GM19372 (cell line): ENCODE data around the gene SAP130.

Experiments
- ATAC-seq: cut with Tn5 transposase; IDR thresholded peaks from one replicate; pipeline ENCODE4 v1.9.1; 2021; ENCODE audit warnings: mild to moderate bottlenecking, low read depth, moderate library complexity; ENCODE audit not compliant: unreplicated experiment

SAP130 gene

GRCh38 chr2:128026448-128027277, 1.2 kb downstream of the SAP130 start:
- ATAC-seq: peak; percentile 1

DNA sequence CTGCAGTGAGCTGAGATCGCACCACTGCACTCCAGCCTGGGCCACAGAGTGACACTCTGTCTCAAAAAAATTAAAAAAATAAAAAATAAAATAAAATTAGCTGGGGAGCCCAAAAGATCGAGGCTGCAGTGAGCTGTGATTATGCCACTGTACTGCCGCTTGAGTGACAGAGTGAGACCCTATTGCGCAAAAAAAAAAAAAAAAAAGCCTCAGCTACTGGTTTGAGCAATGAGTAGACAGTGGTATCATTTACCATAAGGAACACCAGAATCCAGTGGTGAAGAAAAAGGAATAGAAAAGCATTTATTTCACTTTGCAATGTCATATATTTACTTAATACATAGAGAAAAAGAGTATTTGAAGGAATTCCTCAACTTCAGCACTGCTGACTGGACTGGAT, 3.0 kb downstream of the SAP130 start:
- no peak for ATAC-seq

GRCh38 chr2:128017561-128017960, 10.3 kb downstream of the SAP130 start:
- ATAC-seq: no peak

- ATAC-seq: no peak
Measured at GRCh38 chr2:128016620-128017019, 11.2 kb downstream of the SAP130 start.

DNA sequence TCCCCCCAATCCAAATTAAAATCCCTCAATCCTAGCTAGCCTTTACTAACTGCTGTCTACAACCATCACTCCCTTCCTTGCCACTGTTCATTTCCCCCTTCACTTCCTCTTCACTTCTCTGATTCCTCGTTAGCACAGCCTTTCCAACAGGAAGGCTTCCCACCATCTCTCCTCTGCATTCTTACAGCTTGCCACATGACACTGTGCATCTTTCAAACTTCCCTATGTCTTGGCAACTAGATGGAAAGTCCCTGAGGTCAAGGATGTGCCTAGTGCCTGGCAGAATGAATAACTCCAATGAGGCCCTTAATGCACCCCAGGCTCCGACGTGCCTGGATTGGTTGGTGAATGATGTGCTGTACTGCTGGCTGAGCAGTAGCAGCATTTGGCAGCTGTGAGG, 15.2 kb downstream of the SAP130 start:
- ATAC-seq: no peak

DNA sequence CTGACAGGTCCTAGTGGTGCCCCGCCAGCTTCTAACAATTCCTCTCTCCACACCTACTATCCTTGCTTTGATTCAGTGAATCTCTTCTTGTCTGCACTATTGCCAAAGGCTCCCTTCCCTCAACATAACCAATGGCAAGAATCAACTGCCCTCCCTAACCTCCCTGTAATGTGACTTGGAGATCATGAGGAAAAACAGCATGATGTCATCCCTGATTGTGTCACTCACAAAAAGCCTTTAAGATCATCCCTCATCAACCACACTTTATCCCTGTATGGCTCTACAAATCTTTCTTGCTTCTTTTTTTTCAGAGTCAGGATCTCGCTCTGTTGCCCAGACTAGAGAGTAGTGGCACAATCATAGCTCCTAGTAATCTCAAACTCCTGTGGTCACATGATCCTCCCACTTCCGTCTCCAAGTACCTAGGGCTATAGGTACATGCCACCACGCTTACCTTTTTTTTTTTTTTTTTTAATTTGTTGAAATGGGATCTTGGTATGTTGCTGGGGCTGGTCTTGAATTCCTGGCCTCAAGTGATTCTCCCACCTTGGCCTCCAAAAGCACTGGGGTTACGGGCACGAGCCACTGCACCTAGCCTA, 19.7 kb downstream of the SAP130 start:
- ATAC-seq: no peak

- no peak for ATAC-seq
Measured at GRCh38 chr2:128004509-128004908, 23.4 kb downstream of the SAP130 start.

DNA sequence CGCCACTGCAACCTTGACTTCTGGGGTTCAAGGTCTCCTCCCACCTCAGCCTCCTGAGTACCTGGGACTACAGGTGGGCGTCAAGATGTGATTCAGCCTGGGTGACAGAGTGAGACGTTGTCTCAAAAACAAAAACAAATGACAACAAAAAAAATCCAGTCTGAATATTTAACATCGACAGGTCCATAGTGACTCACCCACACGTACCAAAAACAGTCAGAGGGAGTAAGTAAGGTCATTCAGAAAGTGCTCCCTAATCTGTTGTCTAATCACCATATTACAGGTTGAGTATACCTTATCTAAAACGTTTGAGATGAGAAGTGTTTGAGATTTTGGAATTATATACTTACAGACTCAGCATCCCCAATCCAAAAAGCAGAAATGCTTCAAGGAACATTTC, 24.4 kb downstream of the SAP130 start:
- ATAC-seq: no peak

- no peak for ATAC-seq
Measured at GRCh38 chr2:127996160-127996559, 31.7 kb downstream of the SAP130 start.

DNA sequence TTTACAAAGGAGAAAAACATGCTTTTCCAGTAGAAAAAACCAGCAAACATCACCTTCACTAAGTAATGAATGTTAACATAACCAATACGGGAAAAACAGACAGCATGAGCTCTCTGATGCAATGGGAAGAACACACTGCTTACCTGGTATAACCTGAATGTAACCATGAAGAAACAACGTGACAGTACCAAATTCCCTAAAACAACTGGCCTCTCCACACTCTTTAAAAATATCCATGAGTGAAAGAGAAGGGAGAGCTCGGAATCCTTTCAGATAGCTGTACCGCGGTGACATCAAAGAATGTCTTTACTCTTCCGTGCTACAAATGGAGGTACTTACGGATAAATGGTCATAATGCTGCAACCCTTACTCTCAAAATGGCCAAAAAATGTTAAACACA, 32.1 kb downstream of the SAP130 start:
- no peak for ATAC-seq

DNA sequence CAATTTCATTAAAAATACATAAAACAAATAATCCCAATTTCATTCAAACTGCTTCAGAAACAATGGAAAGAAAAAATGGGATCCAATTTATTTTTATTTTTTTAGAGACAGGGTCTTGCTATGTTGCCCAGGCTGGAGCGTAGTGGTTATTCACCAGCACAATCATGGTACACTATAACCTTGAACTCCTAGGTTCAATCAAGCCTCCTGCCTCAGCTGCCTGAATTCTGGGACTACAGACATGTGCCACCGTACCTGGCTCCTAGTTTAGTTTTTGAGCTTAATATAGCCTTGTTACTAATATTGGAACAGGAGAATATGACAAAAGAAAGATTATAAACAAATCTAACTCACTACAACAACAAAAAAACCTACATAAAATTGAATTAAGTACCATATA, 34.2 kb downstream of the SAP130 start:
- ATAC-seq: no peak

GRCh38 chr2:127991742-127992141, 36.1 kb downstream of the SAP130 start:
- ATAC-seq: no peak

- no peak for ATAC-seq
Measured at GRCh38 chr2:127986548-127987079, 41.2 kb downstream of the SAP130 start.

DNA sequence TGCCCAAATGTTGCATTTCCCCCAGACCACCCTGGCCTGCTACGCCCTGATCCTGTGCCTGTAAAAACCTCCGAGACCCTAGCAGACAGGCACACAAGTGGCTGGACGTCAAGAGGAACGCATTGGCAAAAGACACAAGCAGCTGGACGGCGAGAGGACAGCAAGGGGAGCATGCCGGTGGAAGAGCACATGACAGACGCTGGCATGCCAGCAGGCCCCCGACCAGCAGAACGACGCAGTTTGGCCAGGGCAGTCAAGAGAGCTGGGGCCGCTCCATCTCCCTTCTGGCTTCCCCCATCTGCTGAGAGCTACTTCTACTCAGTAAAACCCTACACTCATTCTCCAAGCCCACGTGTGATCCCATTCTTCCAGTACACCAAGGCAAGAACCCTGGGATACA, 42.1 kb downstream of the SAP130 start:
- ATAC-seq: no peak

DNA sequence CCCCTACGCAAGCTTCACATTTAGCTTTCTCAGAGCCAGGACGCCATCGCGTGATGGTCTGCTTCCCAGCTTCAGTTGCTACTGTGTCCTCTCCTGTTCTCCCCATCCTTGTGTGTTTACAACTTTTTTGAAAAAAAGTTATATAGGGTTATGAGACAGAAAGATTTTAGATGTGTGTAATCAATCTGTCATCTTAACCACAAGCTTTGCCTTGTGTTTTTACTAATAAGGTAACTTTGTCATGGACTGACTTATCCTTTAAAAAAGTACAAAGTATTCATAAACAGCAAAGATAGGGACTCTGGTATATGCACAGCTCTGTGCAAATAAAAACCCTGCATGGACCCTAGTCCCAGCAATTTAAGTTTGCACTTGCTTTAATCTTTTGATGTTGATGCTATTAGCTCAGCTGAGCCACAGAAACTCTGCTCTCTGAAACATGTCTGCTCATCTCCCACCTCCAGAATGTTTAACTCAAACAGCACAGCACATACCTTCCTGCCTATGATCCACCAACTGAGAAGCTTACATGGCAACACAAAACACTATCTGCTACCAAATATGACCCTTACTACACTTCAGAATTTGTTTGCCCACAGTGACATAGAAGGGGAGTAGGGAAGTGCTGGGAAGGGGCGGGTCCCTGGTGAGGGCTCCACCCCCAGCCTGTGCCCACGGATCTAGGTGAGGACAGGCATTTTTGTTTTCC, 42.7 kb downstream of the SAP130 start:
- ATAC-seq: no peak

- no peak for ATAC-seq
Measured at GRCh38 chr2:127984551-127984950, 43.3 kb downstream of the SAP130 start.

DNA sequence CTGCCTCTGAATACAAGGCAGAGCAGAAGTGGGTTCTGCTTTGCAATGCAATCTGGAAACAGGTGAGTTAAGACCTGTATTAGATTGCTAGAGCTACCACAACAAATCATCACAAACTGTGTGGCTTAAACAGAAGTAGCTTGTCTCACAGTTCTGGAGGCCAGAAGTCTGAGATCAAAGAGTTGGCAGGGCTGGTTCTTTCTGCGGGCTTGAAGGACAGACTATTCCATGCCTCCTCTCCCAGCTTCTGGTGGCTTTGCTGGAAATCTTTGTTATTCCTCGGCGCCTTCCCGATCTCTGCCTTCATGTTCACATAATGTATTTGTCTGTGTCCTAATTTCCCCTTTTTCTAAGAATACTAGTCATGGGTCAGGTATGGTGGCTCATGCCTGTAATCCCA, 58.4 kb downstream of the SAP130 start:
- ATAC-seq: no peak

- ATAC-seq: no peak
Measured at GRCh38 chr2:127968610-127969339, 59.1 kb downstream of the SAP130 start.

GRCh38 chr2:127961729-127962128, 66.1 kb downstream of the SAP130 start:
- ATAC-seq: no peak

DNA sequence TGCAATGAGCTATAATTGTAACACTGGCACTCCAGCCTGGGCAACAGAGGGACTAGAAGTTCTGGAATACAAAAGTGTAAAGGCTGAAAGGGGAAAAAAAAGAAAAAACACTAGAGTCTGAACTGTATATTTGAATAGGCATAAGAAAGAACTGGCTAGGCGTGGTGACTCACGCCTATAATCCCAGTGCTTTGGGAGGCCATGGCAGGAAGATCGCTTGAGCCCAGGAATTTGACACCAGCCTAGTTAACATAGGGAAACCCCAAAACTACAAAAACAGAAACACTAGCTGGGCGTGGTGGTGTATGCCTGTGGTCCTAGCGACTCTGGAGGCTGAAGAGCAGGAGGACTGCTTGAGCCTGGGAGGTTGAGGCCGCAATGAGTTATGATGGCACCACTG, 70.6 kb downstream of the SAP130 start:
- ATAC-seq: no peak

- no peak for ATAC-seq
Measured at GRCh38 chr2:127954857-127955256, 73.0 kb downstream of the SAP130 start.
